Keratinocyte (primary cell): ENCODE results near the gene ALG12.

ENCODE experiments used
- CTCF ChIP-seq, 3 experiments: IDR thresholded peaks in 1 of 3; conservative IDR thresholded peaks in 1 of 3; optimal IDR thresholded peaks in 1 of 3; 2 replicates in 2 of 3; 3 replicates in 1 of 3; pipeline versions ENCODE3 to v1.5.1; 2011; ENCODE audit warnings: low read length in 3 of 3, mild to moderate bottlenecking in 3 of 3, moderate library complexity in 2 of 3, control low read depth in 1 of 3, inconsistent platforms in 1 of 3; ENCODE audit not compliant: insufficient read depth in 2 of 3; ENCODE audit errors: extremely low read depth in 1 of 3
- EZH2 ChIP-seq: IDR thresholded peaks from one replicate; pipeline ENCODE4 v1.6.1; 2012; ENCODE audit warnings: inconsistent platforms, mild to moderate bottlenecking, low read length, moderate library complexity

DNA sequence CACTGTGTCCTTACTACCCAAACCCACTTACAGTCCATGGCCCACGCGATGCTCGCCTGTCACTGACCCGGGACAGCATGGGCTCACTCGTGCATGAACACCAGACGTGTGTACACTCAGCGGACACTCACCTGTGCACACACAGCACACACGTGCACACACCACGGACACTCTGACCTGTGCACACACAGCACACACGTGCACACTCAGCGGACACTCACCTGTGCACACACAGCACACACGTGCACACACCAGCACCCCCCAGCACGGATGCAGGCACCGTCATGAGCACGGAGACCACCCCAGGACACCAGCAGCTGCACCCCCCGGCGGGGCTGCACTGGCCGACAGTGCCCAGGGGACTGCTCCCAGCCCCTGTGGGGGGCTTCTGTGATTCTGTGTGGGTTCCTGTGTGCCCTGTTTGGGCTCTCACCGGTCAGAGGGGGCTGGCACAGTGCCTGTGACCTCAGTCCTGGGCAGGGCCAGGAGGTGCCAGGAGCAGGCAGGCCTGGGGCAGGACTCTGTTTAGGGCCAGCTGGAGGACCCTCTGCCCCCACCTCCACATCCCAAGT is 20.4 kb upstream of the ALG12 start:
- TF ChIP-seq CTCF (optimal IDR thresholded peaks at IDR 0.05 in 1 of 3, IDR thresholded peaks at IDR 0.05 in 1 of 3, conservative IDR thresholded peaks at IDR 0.05 in 1 of 3; ENCODE audit: extremely low read depth in 1 of 3, insufficient read depth in 2 of 3, low read length in 3 of 3): no peak
- TF ChIP-seq EZH2: no peak
